Ovary (tissue), 3 donors: ENCODE results near the gene RFESD.

Experiments
- EP300 ChIP-seq: sonication (generic); formaldehyde crosslinking; IDR thresholded peaks from one replicate; pipeline ENCODE4 v1.6.1; 2017; ENCODE audit warnings: antibody characterized with exemption
- POLR2A ChIP-seq: fragments of 450-650 bp; IDR thresholded peaks from one replicate; pipeline ENCODE4 v1.6.1; 2017; ENCODE audit warnings: antibody characterized with exemption, mild to moderate bottlenecking, moderate library complexity
- TF ChIP-seq, protein P1 (sequence below), 3 donors: fragments of 450-650 bp in 2 of 3; fragments of 200-600 bp in 1 of 3; IDR thresholded peaks; one replicate each; pipeline versions ENCODE4 v1.5.1 to v1.8.0; 2016 to 2022; ENCODE audit warnings: antibody characterized with exemption in 3 of 3, mild to moderate bottlenecking in 1 of 3
- donor health status: DM: no; HTN: no; CAD: no.

DNA sequence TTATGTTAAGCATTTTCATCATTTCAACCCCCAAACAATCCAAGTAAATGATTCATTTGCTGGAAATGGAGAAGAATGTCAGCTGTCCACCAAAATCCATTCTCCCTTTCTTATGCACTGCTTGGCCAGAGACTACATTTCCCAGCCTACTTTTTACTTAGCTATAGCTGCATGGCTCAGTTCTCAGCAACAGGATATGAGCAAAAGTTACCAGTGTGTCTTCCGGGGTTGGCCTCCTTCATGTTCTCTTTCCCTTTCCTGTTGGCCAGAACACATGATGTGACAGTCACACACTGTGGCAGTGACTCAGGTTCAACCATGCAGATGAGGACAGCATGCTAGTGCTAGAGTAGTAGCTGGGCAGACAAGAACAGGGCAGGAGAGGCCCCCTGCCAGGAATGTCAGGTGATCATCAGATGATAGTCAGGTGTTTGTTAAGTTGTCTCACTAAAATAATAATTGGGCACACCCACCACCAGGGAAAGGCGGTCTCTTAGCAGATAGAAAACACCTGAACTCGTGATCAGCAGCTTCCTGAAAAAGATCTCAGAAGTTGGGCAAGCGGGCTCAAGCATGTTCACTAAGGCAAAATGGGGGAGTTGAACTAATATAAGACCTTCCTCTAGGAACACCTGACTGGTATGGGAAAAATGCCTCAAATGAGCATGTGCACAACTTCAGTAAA lies 14.4 kb upstream of the RFESD start:
- TF ChIP-seq POLR2A = no peak
- TF ChIP-seq, protein P1, sequence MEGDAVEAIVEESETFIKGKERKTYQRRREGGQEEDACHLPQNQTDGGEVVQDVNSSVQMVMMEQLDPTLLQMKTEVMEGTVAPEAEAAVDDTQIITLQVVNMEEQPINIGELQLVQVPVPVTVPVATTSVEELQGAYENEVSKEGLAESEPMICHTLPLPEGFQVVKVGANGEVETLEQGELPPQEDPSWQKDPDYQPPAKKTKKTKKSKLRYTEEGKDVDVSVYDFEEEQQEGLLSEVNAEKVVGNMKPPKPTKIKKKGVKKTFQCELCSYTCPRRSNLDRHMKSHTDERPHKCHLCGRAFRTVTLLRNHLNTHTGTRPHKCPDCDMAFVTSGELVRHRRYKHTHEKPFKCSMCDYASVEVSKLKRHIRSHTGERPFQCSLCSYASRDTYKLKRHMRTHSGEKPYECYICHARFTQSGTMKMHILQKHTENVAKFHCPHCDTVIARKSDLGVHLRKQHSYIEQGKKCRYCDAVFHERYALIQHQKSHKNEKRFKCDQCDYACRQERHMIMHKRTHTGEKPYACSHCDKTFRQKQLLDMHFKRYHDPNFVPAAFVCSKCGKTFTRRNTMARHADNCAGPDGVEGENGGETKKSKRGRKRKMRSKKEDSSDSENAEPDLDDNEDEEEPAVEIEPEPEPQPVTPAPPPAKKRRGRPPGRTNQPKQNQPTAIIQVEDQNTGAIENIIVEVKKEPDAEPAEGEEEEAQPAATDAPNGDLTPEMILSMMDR (IDR thresholded peaks at IDR 0.05) = no peak
- TF ChIP-seq EP300 = no peak
